CD14-positive monocyte (primary cell): ENCODE data around the gene ORC1. TPM values are rescaled to one million over a fixed set of nuclear protein-coding genes. Genes with fewer than 3 reads are reported as not detected.

ENCODE experiments used
- DNase-seq, 3 donors: peaks; one replicate each; pipeline ENCODE4 v3.0.0-alpha.2; 2011 to 2022
- H2AFZ ChIP-seq: 2 replicates; pipeline ENCODE4 v1.6.0; 2012; ENCODE audit warnings: mild to moderate bottlenecking, low read depth, low read length, inconsistent platforms; ENCODE audit not compliant: insufficient read depth, poor library complexity, severe bottlenecking
- H3K27ac ChIP-seq, 2 donors: 1 replicate in 1 of 2; 2 replicates in 1 of 2; pipeline ENCODE4 v1.5.1; 2012 to 2013; ENCODE audit warnings: low read length in 2 of 2, control low read depth in 1 of 2, inconsistent platforms in 1 of 2, low read depth in 1 of 2, mild to moderate bottlenecking in 1 of 2
- H3K27me3 ChIP-seq, 2 donors: one replicate each; pipeline versions ENCODE4 v1.6.0 to v1.6.1; 2011 to 2013; ENCODE audit warnings: low read length in 2 of 2; ENCODE audit not compliant: control insufficient read depth in 2 of 2, insufficient read depth in 2 of 2
- H3K36me3 ChIP-seq, 2 donors: replicated peaks in 1 of 2; 1 replicate in 1 of 2; 2 replicates in 1 of 2; pipeline versions ENCODE4 v1.5.1 to v1.6.1; 2012 to 2013; ENCODE audit warnings: low read length in 2 of 2, control low read depth in 1 of 2, inconsistent platforms in 1 of 2, mild to moderate bottlenecking in 1 of 2; ENCODE audit not compliant: insufficient read depth in 2 of 2, control insufficient read depth in 1 of 2
- H3K4me1 ChIP-seq, 2 donors: 1 replicate in 1 of 2; 2 replicates in 1 of 2; pipeline versions ENCODE4 v1.5.1 to v1.6.1; 2012 to 2013; ENCODE audit warnings: low read length in 2 of 2, control low read depth in 1 of 2, inconsistent platforms in 1 of 2, mild to moderate bottlenecking in 1 of 2, moderate library complexity in 1 of 2; ENCODE audit not compliant: insufficient read depth in 2 of 2, control insufficient read depth in 1 of 2
- H3K4me2 ChIP-seq: replicated peaks from 2 replicates; pipeline ENCODE3; 2012; ENCODE audit warnings: low read length, moderate library complexity, mild to moderate bottlenecking; ENCODE audit not compliant: poor library complexity, severe bottlenecking; ENCODE audit errors: extremely low read depth
- H3K4me3 ChIP-seq, 3 experiments: fragments of 200-600 bp in 1 of 3; sonication (generic) in 1 of 3; replicated peaks in 1 of 3; 1 replicate in 2 of 3; 2 replicates in 1 of 3; pipeline ENCODE4 v1.5.1; 2011 to 2013; ENCODE audit warnings: low read length in 3 of 3, mild to moderate bottlenecking in 3 of 3, control low read depth in 2 of 3, low read depth in 2 of 3, inconsistent platforms in 1 of 3, moderate library complexity in 1 of 3
- H3K79me2 ChIP-seq: 2 replicates; pipeline ENCODE4 v1.6.0; 2012; ENCODE audit warnings: mild to moderate bottlenecking, control low read depth, inconsistent platforms, low read length, moderate library complexity; ENCODE audit not compliant: insufficient read depth
- H3K9ac ChIP-seq: 2 replicates; pipeline ENCODE4 v1.6.0; 2017; ENCODE audit warnings: low read length, mild to moderate bottlenecking; ENCODE audit not compliant: insufficient read depth, poor library complexity, severe bottlenecking
- H3K9me3 ChIP-seq, 2 donors: replicated peaks in 1 of 2; 1 replicate in 1 of 2; 2 replicates in 1 of 2; pipeline versions ENCODE4 v1.5.1 to v1.6.1; 2012 to 2013; ENCODE audit warnings: low read length in 2 of 2, control low read depth in 1 of 2; ENCODE audit not compliant: control insufficient read depth in 1 of 2, insufficient read depth in 1 of 2
- H4K20me1 ChIP-seq: 2 replicates; pipeline ENCODE4 v1.6.0; 2012; ENCODE audit warnings: mild to moderate bottlenecking, low read length, control low read depth, moderate library complexity; ENCODE audit not compliant: insufficient read depth
- H3K27ac Mint-ChIP-seq, 7 donors: one replicate each; pipeline ENCODE4 v1.8.0; 2020; ENCODE audit warnings: mild to moderate bottlenecking in 7 of 7, mixed read lengths in 7 of 7, moderate library complexity in 6 of 7, inconsistent platforms in 2 of 7
- H3K27me3 Mint-ChIP-seq, 3 donors: one replicate each; pipeline ENCODE4 v1.8.0; 2021 to 2022; ENCODE audit warnings: low read depth in 3 of 3, mild to moderate bottlenecking in 3 of 3, mixed read lengths in 3 of 3, moderate library complexity in 3 of 3, inconsistent platforms in 1 of 3
- H3K36me3 Mint-ChIP-seq, 2 donors: one replicate each; pipeline ENCODE4 v1.8.0; 2020; ENCODE audit warnings: mixed read lengths in 2 of 2, inconsistent platforms in 1 of 2, mild to moderate bottlenecking in 1 of 2
- H3K4me1 Mint-ChIP-seq: one replicate; pipeline ENCODE4 v1.8.0; 2020; ENCODE audit warnings: mild to moderate bottlenecking, mixed read lengths
- H3K4me3 Mint-ChIP-seq, 2 donors: one replicate each; pipeline ENCODE4 v1.8.0; 2020; ENCODE audit warnings: mild to moderate bottlenecking in 2 of 2, mixed read lengths in 2 of 2, moderate library complexity in 1 of 2
- H3K9me3 Mint-ChIP-seq, 7 donors: one replicate each; pipeline ENCODE4 v1.8.0; 2020 to 2022; ENCODE audit warnings: mixed read lengths in 7 of 7, mild to moderate bottlenecking in 6 of 7, moderate library complexity in 6 of 7, inconsistent platforms in 2 of 7
- CTCF ChIP-seq: fragments of 200-600 bp; IDR thresholded peaks from one replicate; pipeline ENCODE4 v1.8.0; 2022; ENCODE audit warnings: antibody characterized with exemption, mild to moderate bottlenecking
- WGBS: methylation state at CpG from one replicate; pipeline ENCODE4 v1.1.5; 2013; ENCODE audit warnings: missing lambda C conversion rate; ENCODE audit not compliant: insufficient coverage; 5-methylcytosine and 5-hydroxymethylcytosine counted together
- intact Hi-C, 2 donors: fragments of 100-400 bp; cut with micrococcal nuclease; formaldehyde crosslinking; loops; one replicate each; pipeline versions ENCODE4 v1.15.0 to v1.15.1; 2023
- polyA plus RNA-seq, 3 donors: library from polyadenylated mRNA; depleted of rRNA in 1 of 3; unstranded in 2 of 3; stranded (reverse) in 1 of 3; fragments of 300-500 nt in 2 of 3; fragments of >200 nt in 1 of 3; fragmentation: Illumina TruSeq in 2 of 3; gene quantifications; 1 replicate in 2 of 3; 2 replicates in 1 of 3; pipeline ENCODE4 v1.2.3, GENCODE V29; 2012 to 2021

Gene ORC1
- polyA plus RNA-seq, 3 donors = 0.12 to 0.27 TPM; not detected in 1

GRCh38 chr1:52366517-52366827, 37.8 kb downstream of the ORC1 start:
- intact Hi-C loops = no loop called here
- peaks cover 0 to 1% (median 0%) of the 10 kb centered on the region in 7 donors for H3K9me3 Mint-ChIP-seq
- Histone ChIP-seq H3K27ac (peak overlapping the region; percentile 73 to 93), H3K4me2 (peak overlapping the region; percentile 97), H3K27me3 (peaks cover 0 to 16% of the 10 kb centered on the region in 2 donors), H3K79me2 (peaks cover 32% of the 10 kb centered on the region), H2AFZ (peak overlapping the region; percentile 80), H3K9ac (no peak overlapping the region), H3K9me3 (no peaks in the 10 kb centered on the region), H3K36me3 (peaks cover 13 to 29% of the 10 kb centered on the region in 2 donors), H3K4me1 (peaks cover 23 to 30% of the 10 kb centered on the region in 2 donors), H4K20me1 (peaks cover 13% of the 10 kb centered on the region), H3K4me3 (peak overlapping the region; percentile 80 to 95 (median 90))
- peaks cover 23 to 34% of the 10 kb centered on the region in 2 donors for H3K36me3 Mint-ChIP-seq
- 0% methylated on average over 2 of the region's 8 CpGs for WGBS
- no peak for DNase-seq
- H3K4me1 Mint-ChIP-seq = peaks cover 25% of the 10 kb centered on the region
- peak overlapping the region; percentile 42 to 97 (median 80) for H3K27ac Mint-ChIP-seq
- H3K4me3 Mint-ChIP-seq = peak overlapping the region; percentile 96 to 98
- TF ChIP-seq CTCF = no peak
- H3K27me3 Mint-ChIP-seq = peaks cover 9 to 20% (median 12%) of the 10 kb centered on the region in 3 donors

DNA sequence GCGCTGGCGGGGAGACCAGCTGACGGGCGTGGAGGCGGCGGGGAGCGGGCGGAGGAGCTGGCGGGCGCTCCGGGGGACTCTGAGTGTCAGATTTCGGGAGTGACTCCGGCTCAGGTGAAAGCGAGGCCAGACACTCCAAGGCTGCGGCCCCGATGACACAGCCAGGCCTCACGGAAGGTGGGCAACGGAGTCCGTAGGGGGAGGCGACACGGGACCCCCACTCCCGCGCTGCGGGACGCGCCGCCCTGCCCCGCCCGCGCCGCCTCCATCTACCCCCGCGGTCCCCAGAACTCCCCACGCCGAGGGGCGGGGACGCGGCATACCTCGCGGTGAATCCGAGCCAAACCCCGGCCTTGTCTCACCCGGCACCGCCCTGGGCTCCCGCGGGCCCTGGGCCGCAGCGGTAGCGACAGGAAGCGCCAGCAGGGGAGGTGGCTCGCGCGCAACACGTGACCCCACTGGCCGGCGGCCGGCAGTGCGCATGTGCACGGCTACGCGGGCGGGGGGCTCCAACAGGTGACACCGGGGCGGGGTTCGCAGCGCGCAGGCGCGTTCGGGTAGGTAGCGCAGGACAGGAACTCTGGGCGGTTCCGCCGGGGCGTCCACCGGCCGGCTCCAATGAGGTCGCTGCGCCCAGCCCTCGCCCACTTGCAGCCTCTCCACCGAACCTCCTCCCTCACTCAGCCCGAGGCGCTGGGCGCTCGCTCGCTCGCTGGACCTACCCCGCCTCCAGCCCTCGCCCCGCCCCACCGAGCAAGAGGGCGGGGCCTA, 38.3 kb downstream of the ORC1 start, which contains the start of gene CC2D1B:
Gene CC2D1B (minus strand): TSS at position 460 of the 771 bp plus-strand sequence. CDS start 1,585 bp downstream, outside the sequence.
- peaks cover 13% of the 10 kb centered on the region for H4K20me1 ChIP-seq
- peak within 1 kb of the TSS; percentile 73 to 93 for H3K27ac ChIP-seq
- H3K4me2 ChIP-seq = peak within 1 kb of the TSS; percentile 97
- intact Hi-C loops = loop anchor here (1.0 to 2.0 kb wide), 3 partner anchors 38 to 309 kb away; partner anchors contain the start of genes ORC1 (in 2 of the 2), PRPF38A (in 2 of the 2) and BTF3L4 (in 1 of the 2)
- H3K4me3 Mint-ChIP-seq = peak within 1 kb of the TSS; percentile 96 to 98
- peaks cover 0 to 16% of the 10 kb centered on the region in 2 donors for H3K27me3 ChIP-seq
- H3K4me3 ChIP-seq = peak within 1 kb of the TSS; percentile 80 to 95 (median 90)
- peaks cover 25% of the 10 kb centered on the region for H3K4me1 Mint-ChIP-seq
- peaks cover 18 to 31% of the 10 kb centered on the region in 2 donors for H3K36me3 ChIP-seq
- peaks cover 11 to 20% (median 12%) of the 10 kb centered on the region in 3 donors for H3K27me3 Mint-ChIP-seq
- H3K27ac Mint-ChIP-seq = peak within 1 kb of the TSS; percentile 94 to 97 (median 97)
- peak; percentile 95 to 98 (median 97) for DNase-seq
- peaks cover 26 to 36% of the 10 kb centered on the region in 2 donors for H3K36me3 Mint-ChIP-seq
- peak within 1 kb of the TSS; percentile 80 for H2AFZ ChIP-seq
- peak; percentile 15 for TF ChIP-seq CTCF
- H3K9me3 Mint-ChIP-seq = peaks cover 0 to 1% (median 0%) of the 10 kb centered on the region in 7 donors
- WGBS = under 1% methylated on average over 92 of the region's 92 CpGs
- peaks cover 23 to 30% of the 10 kb centered on the region in 2 donors for H3K4me1 ChIP-seq
- H3K9ac ChIP-seq = peak within 1 kb of the TSS; percentile 96
- H3K9me3 ChIP-seq = no peaks in the 10 kb centered on the region
- H3K79me2 ChIP-seq = peaks cover 32% of the 10 kb centered on the region
